ENCODE measurements around the gene CTSA.

Gene CTSA
- 44.9 to 58.3 (median 53.6) reads per million in 4 donors for total RNA-seq

DNA sequence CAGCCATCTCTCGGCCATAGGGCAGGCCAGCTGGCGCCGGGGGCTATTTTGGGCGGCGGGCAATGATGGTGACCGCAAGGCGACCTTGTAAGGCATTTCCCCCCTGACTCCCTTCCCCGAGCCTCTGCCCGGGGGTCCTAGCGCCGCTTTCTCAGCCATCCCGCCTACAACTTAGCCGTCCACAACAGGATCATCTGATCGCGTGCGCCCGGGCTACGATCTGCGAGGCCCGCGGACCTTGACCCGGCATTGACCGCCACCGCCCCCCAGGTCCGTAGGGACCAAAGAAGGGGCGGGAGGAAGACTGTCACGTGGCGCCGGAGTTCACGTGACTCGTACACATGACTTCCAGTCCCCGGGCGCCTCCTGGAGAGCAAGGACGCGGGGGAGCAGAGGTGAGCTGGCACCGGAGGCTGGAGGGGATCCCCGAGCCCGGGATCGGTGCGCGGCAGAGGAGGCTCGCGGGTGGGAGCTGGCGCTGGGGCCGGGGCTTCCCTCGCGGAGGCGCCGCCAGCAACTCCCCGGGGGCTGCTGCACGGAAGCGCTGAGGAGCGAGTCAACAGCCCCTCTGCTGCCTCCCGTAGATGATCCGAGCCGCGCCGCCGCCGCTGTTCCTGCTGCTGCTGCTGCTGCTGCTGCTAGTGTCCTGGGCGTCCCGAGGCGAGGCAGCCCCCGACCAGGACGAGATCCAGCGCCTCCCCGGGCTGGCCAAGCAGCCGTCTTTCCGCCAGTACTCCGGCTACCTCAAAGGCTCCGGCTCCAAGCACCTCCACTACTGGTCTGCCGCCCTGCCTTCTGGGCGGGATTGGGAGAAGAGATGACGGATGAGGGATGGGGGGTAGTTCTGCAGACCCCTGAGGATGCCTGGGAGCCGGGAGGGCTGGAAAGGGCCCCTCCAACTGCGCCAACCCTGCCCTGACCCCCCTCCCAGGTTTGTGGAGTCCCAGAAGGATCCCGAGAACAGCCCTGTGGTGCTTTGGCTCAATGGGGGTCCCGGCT lies at the start of gene CTSA, which contains the start of gene NEURL2:
CTSA (plus strand) TSS at position 351 of the 999 bp plus-strand sequence; CDS start at position 585, 234 bp downstream.
NEURL2 (minus strand) TSS at position 224 of the 999 bp plus-strand sequence; CDS start at position 7, 217 bp downstream.
- DNase-seq: peak; percentile 69 to 82 (median 78)

GRCh38 chr20:45841407-45842129 lies 49.6 kb upstream of the CTSA start:
- DNase-seq: no peak

DNA sequence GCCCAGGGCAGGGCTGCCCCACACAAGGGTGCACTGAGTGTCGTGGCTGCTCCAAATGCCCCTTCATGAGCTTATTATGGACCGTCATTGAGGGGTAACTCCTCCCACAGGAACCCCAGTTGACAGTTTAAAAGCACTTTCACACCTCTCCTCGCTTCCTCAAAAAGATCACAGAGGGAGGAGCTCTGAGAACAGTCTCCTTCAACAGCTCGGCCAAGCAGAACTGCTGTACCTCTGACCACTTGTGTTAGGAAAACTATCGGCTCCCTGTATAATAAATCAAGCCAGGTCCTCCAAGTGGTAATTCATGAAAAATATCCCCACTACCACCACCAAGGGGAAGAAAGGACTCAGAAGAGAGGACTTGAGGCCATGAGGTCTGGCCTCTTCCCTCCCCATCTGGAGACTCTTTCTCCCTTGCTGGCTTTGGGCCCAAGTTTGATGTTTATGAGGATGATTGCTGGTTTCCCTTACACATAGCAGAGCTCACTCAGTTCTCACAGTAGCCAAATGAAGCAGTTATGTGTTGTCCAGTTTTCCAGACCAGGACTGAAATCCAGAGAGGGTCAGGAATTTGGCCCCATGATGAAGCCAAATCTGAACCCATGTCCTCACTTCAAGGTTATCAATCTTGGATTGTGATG lies 48.8 kb upstream of the CTSA start:
- no peak for DNase-seq

DNA sequence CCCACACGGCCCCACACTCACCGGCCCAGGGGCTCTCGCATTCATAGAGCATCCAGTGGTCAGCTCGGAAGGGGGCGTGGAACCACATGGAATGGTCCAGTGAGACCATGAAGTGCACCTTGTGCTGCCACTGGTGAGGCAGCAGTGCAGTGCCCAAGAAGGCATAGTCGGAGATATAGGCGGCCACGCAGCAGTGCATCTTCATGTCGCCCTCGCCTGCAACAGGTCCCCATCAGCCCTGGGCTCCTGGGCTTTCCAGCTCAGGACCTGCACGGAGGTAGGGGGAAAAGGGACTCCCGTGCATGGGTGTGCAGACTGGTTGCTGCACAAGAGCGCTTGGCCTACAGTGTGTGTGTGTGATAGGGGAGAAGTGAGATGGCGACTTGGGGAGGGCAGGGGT lies 47.6 kb upstream of the CTSA start:
- DNase-seq: no peak

DNA sequence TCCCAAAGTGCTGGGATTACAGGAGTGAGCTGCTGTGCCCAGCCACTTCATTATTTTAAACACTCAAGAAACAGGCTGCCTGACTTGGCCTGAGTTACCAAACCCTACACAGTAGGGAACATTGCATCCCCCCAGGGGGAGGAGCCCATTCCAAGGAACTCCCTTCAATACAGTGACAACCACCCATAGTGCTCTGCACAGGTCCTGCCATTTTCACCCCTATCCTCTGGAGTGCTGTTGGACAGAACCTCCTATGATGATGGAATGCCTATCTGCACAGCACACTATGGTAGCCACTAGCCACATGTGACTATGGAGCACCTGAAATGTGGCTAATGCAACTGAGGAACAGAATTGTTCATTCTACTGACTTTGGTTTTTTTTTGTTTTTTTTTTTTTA lies 45.7 kb upstream of the CTSA start:
- no peak for DNase-seq

GRCh38 chr20:45848421-45848820 lies 42.7 kb upstream of the CTSA start:
- no peak for DNase-seq

DNA sequence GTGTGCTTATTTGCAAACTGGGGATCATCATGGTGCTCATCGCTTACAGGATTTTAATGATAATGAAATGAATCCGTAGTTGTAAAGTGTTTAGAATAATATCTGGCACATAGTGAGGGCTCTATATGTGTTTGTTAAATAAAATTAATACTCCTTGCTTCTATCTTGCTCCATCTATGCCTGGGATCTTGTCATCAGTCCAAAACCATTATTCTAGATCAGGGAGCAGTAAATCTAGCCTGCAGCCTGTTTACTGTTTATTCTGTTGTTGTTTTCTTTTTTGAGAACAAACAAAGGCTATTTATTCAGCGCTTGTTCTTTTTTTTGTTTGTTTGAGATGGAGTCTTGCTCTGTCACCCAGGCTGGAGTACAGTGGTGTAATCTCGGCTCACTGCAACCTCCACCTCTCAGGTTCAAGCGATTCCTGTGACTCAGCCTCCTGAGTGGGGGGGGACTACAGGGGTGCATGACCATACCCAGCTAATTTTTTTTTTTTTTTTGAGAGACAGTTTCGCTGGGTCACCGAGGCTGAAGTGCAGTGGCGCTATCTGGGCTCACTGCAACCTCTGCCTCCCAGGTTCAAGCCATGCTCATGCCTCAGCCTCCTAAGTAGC lies 42.1 kb upstream of the CTSA start:
- no peak for DNase-seq

DNA sequence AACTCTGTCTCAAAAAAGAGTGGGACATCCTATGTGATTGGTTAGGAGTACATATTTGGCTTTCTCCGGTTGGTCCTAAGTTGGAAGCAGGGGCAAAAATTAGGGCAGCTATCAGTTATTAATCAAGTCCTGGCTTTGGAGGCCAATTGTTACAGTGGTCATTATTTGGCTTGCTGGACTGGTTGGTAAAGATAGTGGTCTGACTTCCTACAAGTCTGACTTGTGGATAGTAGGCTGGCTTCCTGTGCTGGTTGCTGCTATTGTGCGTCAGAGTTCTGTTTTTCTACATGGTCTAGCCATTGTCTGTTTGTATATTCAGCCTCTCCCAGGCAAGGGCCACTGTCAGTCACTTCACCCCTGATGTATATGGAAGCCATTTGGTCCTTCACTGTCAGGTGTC lies 40.9 kb upstream of the CTSA start:
- no peak for DNase-seq

- DNase-seq: no peak
These were observed 40.2 kb upstream of the CTSA start for GRCh38 chr20:45850926-45851325.

- DNase-seq: no peak
These were observed 39.6 kb upstream of the CTSA start for GRCh38 chr20:45851501-45851900.

GRCh38 chr20:45852326-45852725 lies 38.8 kb upstream of the CTSA start:
- no peak for DNase-seq

DNA sequence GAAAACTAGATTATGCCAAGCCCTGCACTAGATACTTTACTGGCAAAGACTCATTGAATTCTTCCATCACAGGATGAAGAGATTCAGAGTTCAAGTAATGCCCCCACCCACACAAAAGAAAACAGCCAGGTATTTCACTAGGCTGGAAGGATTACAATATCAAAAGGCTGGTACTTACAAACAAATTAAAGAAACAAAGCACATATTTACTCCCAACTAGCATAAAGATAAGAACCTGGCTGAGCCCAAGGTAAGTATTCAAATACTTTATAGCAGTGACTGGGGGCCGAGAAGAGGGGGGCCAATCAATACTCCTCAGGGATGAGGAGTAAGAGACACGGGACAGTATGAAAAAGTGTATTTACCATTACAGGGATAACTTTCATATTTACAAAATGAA lies 37.7 kb upstream of the CTSA start:
- DNase-seq: no peak

GRCh38 chr20:45857114-45857881 lies 33.8 kb upstream of the CTSA start, which contains the start of the genes ACOT8 and ZSWIM3:
ACOT8 (minus strand) TSS chr20:45857392; CDS start chr20:45857315, 77 bp downstream.
ZSWIM3 (plus strand) TSS chr20:45857614; CDS start chr20:45857826, 212 bp downstream.
- DNase-seq: peak; percentile 78 to 99 (median 91)

- DNase-seq: no peak
These were observed 33.3 kb upstream of the CTSA start for GRCh38 chr20:45857882-45858216.

DNA sequence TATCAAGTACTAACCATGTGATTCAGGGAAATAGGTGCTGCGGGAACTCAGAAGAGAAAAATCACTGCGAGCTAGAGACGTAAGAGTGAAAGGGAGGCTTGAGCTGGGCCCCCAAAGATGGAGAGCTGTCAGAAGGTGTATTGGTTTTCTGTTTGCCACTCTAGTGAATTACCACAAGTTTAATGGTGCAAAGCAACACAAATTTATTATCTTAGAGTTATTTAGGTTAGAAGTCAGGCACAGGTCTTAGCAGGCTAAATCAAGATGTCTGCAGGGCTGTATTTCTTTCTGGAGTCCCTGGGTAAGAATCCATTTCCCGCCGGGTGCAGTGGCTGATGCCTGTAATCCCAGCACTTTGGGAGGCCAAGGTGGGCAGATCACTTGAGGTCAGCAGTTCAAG lies 31.2 kb upstream of the CTSA start:
- DNase-seq: no peak

- no peak for DNase-seq
These were observed 30.4 kb upstream of the CTSA start for GRCh38 chr20:45860560-45861220.

DNA sequence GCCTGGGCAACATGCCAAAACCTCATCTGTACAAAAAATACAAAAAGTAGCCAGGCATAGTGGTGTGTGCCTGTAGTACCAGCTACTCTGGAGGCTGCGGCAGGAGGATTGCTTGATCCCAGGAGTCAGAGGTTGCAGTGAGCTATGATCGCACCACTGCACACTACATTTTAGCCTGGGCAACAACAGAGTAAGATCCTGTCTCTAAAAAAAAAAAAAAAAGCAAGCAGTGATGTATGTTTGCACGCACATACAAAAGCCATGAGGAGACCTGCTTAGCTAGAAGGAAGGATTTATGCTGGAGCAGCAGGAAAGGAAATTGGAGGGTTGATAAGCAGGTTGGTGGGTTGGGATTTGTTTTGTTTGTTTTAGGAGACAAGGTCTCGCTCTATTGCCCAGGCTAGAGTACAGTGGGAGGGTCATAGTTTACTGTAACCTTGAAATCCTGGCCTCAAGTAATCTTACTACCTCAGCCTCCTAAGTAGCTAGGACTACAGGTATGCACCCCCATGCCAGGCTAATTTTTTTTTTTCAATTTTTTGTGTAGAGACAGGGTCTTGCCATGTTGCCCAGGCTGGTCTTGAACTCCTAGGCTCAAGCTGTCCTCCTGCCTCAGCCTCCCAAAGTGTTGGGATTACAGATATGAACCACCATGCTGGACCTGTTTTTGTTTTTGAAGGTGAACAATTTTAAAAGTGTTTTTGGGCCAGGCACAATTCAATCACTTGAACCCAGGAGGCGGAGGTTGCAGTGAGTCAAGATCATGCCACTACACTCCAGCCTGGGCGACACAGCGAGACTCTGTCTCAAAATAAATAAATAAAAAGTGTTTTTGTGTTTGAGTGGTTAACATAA lies 29.7 kb upstream of the CTSA start:
- no peak for DNase-seq

GRCh38 chr20:45863543-45864470 lies 27.3 kb upstream of the CTSA start:
- no peak for DNase-seq

DNA sequence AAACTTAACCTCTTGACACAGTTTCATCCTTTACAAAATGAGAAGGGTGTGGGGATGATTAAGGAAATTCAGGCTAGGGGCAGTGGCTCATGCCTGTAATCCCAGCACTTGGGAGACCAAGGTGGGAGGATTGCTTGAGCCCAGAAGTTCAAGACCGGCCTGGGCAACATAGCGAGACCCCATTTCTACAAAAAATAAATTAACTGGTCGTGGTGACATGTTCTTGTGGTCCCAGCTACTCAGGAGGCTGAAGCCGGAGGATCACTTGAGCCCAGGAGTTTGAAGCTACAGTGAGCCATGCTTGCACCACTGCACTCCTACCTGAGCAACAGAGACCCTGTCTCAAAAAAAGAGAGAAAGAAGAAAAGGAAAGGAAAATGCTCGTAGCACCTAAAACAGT lies 24.7 kb upstream of the CTSA start:
- no peak for DNase-seq
